Measurements from ENCODE around the gene OBSCN.

The OBSCN gene

DNA sequence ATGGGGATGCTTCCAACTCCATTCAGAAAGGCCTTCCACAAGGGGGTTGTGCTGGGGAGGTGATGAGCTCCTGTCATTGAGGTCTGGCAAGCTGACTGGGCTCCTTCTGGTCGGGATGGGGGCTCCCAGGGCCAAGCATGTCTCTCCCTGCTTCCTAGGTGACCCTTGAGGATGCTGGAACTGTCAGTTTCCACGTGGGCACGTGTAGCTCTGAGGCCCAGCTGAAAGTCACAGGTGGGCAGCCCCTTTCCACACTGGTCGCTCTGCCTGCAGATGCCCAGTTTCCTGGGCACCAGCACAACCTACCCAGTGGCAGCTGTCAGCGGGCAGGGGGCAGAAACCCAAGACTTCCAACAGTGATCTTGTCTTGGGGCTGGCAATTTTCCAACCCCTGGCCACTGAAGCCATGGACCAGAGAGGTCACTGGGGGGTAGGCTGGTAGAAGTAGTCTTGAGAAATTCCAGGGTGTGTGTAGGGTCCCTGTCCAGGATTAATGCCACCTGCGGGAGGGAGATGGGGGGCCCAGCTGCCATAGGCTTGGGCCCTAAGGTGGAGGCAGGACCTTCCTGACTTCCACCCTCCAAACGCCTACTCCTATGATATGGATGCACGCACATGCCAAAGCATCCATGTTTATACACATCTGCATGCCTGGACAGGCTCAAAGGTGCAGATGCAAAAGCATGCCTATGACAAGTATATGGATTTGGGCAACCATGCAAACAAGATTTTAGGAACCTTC is 101.7 kb downstream of the OBSCN start:
- TF ChIP-seq, protein P1, sequence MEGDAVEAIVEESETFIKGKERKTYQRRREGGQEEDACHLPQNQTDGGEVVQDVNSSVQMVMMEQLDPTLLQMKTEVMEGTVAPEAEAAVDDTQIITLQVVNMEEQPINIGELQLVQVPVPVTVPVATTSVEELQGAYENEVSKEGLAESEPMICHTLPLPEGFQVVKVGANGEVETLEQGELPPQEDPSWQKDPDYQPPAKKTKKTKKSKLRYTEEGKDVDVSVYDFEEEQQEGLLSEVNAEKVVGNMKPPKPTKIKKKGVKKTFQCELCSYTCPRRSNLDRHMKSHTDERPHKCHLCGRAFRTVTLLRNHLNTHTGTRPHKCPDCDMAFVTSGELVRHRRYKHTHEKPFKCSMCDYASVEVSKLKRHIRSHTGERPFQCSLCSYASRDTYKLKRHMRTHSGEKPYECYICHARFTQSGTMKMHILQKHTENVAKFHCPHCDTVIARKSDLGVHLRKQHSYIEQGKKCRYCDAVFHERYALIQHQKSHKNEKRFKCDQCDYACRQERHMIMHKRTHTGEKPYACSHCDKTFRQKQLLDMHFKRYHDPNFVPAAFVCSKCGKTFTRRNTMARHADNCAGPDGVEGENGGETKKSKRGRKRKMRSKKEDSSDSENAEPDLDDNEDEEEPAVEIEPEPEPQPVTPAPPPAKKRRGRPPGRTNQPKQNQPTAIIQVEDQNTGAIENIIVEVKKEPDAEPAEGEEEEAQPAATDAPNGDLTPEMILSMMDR (IDR thresholded peaks at IDR 0.05; ENCODE audit: low read depth, low read length) = no peak
- no peak for DNase-seq (ENCODE audit: extremely low read depth, low read depth)

DNA sequence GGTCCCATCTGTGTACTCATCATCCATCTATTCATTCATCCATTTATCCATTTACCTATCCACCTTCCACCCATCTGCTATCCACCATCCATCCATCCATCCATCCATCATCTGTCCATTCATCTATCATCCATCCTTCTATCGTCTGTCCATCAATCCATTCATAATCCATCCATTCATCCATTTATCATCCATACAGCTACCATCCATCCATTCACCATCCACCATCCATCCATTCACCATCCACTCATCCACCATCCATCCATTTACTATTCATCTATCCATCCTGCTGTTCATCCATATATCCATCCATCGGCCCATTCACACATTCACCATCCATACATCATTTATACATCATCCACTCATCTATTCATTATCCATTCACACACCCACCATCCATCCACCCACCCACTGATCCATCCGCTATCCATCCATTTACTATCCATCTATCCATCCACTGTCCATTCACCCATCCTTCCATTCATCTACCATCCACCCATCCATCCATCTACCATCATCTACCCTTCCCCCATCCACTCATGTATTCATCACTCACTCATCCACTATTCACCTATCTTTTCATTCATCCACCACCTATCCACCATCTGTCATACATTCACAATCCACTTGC is 102.4 kb downstream of the OBSCN start:
- TF ChIP-seq, protein P1 (IDR thresholded peaks at IDR 0.05; ENCODE audit: low read depth, low read length) = no peak
- no peak for DNase-seq (ENCODE audit: extremely low read depth, low read depth)

DNA sequence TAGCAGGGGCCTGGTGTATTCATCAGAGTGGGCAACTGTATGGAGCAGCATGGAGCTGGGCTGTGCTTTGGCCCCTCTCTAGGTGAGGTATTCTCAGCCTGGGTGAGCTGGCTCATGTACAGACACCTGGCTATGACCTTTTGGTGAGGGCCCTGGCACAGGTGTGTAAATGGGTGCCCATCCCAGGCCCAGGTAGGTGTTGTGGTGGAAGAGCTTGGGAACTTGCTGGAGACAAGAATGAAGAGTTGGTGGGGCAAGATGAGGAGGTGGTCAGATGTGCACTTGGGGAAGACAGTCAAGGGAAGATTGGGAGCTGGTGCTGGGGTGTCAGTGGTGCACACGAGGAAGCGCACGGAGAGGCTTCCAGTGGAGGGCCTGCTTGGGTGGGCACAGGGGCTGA is 103.2 kb downstream of the OBSCN start:
- DNase-seq (ENCODE audit: extremely low read depth, low read depth) = no peak
- TF ChIP-seq, protein P1 (IDR thresholded peaks at IDR 0.05; ENCODE audit: low read depth, low read length) = no peak

DNA sequence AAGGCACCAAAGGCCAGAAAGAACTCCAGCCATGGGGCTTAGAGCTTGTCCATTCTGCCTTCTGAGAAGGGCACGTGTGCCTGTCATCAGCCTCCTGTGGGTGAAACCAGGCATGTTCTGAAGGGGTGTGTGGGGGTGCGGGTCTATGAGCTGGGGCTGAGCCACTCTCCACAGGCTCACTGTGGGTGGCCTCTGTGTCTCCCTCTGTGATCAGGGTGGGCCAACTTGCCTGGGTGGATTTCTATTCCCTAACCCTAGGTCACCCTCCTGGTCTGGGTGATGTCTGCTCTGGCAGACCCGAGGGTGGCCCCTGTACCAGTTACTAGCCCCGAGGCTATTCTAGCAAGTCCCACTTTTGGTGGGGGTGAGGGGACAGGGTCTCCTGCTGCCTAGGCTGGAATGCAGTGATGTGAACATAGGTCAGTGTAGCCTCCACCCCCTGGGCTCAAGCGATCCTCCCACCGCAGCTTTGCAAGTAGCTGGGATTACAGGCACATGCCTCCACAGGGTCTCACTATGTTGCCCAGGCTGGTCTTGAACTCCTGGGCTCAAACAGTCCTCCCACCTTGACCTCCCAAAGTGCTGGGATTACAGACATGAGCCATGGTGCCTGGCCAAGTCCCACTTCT is 104.4 kb downstream of the OBSCN start:
- no peak for DNase-seq (ENCODE audit: extremely low read depth, low read depth)
- TF ChIP-seq, protein P1 (IDR thresholded peaks at IDR 0.05; ENCODE audit: low read depth, low read length) = no peak

DNA sequence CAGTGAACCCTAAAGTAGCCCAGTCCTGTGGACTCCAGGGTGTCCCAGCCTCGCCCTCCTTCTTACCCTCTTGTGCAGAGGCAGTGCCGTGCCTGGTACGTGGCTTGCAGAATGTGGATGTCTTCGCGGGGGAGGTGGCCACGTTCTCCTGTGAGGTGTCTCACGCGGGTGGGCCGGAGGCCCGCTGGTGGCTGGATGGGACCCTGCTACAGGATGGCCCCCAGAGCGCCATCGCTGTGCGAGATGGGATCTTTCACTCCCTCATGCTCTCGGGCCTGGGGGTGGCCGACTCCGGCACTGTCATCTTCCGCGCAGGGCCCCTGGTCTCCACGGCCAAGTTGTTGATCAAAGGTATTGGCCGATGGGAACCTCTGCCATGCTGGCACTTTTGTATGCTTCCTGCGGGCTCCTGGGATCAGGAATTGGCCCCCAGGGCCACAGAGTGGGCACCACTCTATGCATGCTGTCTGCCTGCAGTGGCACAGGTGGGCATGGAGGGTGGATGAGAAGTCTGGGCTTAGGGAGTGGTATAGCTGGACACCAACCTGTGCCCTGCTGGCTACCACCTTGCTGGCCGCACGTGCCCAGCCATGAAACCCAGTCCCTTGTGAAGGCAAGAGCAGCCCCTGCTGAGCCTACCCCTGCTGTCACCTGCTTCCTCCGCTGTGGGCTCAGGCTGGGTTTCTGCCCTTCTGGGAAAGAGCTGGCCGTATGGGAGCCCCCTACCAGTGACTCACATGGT is 105.9 kb downstream of the OBSCN start:
- TF ChIP-seq, protein P1 (IDR thresholded peaks at IDR 0.05; ENCODE audit: low read depth, low read length) = no peak
- no peak for DNase-seq (ENCODE audit: extremely low read depth, low read depth)

DNA sequence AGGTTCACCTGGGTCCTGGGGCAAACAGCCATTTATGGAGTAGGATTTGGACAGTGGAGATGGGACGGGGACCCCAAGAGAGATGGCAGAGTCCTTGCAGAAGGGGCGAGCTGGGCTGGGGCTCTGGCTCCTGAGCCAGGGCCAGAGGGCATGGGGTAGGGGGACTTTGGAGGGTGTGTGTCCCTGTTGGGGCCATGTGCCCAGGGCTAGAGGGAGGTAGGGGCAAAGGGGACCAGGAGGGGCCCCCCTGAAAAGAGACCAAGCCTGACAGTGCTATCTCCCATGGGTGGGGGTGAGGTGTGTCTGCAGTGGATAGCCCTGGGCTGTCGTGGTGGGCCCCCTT is 106.4 kb downstream of the OBSCN start:
- DNase-seq (ENCODE audit: extremely low read depth, low read depth) = no peak
- TF ChIP-seq, protein P1 (IDR thresholded peaks at IDR 0.05; ENCODE audit: low read depth, low read length) = no peak
